Hematopoietic multipotent progenitor cell (in vitro differentiated cells): Measurements from ENCODE around the gene FANCL. TPM values are rescaled to one million over a fixed set of nuclear protein-coding genes. Genes with fewer than 3 reads are reported as not detected.
"Not testable (repeated sequence)": the region's sequence is repeated elsewhere in the genome, so short reads cannot be mapped to it uniquely, and the experiment has no call there.

Experiments used
- DNase-seq, 3 donors: peaks; one replicate each; pipeline ENCODE4 v3.0.0-alpha.2; 2011 to 2015; ENCODE audit warnings: low read depth in 2 of 3, low spot score in 2 of 3
- total RNA-seq: library from RNA; depleted of rRNA; stranded (reverse); fragments of >200 nt; gene quantifications from one replicate; pipeline ENCODE4 v1.2.3, GENCODE V29; 2012

FANCL gene
- total RNA-seq, 1 donor = 17.5 TPM

DNA sequence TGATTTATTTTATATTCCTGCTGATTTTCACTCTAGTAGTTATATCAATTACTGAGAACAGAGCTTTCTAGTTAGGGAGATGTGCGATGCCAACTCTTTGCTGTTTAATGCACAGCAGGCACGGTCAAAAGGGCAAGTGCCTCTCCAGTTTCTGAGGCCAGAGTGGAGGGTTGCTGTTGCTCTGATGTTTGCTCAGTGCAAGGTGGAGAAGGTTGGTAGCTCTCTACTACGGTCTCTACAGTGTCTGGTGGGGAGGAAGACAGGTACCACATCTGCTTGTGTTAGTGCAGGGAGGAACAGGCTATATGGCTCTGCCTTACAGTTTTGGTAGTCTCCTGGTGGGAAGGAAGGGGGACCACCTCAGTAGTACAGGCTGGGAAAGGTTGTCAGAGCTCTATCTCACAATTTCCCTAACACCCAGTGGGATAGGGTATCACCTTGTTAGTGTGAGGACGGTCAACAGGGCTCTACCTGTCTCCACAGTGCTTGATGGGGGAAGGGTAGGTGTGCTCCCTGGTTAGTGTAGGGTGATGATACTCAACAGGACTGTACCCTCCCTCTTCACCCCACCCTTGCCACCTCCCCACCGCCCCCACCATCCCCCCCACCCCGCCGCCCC lies 85.9 kb downstream of the FANCL start:
- DNase-seq = no peak

DNA sequence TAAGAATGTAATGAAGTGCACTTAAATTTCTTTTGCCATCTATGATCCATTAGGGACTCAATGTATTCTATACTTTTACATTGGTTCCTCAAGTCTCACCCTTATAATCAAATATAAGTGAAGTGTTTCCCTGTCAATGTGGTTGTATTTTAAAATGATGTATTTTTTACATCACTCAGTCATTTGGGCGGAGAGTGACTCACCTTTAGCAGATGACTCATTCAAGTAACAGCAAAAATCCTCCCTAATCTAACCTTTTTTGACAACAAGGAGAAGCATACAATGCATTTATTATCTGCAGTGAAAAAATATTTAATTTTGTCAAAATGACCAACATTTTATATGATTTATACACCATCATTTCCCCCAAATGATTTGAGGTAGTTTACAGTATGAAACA lies 94.4 kb downstream of the FANCL start:
- DNase-seq = no peak

DNA sequence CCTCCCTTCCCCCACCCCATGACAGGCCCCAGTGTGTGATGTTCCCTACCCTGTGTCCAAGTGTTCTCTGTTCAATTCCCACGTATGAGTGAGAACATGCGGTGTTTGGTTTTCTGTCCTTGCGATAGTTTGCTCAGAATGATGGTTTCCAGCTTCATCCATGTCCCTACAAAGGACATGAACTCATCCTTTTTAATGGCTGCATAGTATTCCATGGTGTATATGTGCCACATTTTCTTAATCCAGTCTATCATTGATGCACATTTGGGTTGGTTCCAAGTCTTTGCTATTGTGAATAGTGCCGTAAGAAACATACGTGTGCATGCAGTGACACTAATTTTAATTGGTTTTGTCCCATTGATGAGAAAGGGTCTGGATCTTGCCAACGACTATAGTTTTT lies 95.4 kb downstream of the FANCL start:
- not testable (repeated sequence) for DNase-seq

DNA sequence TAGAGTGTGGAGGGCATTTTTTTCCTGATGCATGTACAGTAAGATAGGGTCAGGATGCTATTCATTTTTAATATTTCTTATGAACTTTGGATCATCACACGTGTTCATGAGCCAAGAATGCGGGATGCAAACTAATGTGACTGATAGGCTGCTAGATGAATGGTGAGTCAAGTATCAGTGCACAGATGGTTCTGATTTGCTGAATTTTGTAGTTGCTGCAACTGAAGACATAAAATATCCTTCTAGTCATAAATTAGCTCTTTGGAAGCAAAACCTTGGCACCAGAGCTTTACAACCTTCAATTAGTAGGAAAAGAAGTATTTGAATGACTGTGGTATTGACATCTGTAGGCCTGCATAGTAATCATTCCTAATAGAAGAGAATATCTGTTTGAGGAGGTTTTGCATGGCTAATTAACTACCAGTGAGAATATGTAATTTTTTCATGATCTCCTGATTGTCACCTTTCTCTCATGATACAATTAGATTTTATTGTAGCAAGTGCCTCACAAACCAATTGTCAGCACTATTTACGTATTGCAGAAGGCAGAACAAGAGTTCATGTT lies 100.5 kb downstream of the FANCL start:
- DNase-seq = no peak

DNA sequence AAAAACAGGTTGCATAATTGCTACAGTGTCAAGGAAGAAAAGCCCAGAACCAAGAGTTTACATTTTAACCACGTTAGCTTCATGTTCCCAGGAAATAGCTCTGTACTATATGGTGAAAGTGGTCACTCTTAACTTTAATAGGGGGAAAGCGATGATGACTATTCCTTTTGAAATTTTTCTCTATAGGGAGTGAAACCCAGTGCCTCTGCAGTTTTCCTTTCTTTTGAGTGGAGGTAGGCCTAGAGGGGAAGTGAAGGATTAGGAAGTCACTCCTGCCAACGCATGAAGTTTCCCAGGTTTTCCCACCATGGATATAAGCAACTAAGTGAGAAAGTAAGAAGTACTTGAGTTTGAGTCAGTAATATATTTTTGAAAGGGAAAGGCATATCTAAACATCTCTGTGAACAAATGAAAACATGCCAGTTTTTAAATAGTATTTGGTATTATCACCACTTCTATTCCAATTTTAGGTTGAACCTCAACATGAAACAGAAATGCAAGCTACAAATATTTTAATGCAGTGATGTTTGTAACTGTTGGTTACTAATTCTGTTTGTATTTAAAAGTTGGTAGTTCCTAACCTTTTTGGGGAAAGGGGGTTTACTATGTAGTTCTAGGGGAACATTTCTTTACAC lies 102.6 kb downstream of the FANCL start:
- DNase-seq = no peak

DNA sequence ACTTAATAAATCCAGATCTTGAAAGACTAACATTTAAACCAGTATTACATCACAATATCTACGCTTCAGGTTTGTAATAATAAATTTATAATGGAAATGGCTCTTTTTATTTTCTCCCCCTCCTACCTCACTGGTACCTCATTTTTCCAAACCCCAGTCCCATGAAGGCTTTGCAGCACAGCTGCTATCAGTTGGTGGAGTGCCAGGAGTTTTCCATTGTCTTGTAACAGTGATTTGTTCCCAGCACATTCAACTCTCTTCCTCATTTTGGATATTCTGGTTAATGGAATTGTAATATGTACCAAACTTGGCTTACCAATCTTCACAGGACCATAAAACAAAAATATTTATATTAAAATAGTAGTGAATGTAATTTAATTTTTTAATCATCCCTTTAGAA lies 103.3 kb downstream of the FANCL start:
- DNase-seq = no peak

DNA sequence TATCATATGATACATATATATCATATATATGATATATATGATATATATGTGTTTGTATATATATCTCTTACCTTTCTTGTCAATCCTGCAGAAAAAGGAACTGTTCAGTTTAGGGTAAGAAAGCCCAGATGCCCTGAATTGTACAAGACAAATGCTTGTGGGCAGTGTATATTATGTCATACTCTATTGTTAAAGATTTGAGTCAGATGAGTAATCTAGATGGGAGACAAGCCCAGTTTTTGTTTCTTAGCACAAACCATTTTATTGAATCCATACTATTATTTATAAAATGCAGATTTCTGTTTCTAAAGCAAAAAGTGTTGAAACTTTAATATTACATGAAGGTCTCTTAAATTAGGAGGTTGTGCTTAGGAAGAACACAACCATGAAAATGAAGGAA lies 103.9 kb downstream of the FANCL start:
- no peak for DNase-seq

DNA sequence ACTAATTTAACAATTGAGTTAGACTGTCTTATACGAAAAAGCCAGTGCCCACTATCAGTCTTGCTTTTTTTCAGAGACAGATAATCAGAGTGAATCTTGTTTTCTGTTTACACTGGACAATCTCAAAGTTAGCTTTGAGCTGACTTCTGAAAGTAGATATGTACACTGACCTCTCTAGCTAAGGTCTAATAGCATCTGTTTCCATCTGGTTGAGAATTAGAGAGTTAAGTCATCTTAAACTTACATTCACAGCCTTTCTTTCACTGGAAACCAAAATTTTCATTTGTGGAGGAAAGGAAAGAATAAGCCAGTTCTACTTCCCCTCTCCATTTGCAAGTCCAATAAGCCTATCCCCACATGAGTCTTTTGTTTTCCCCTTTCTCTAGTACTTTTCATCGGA lies 105.3 kb downstream of the FANCL start:
- no peak for DNase-seq

DNA sequence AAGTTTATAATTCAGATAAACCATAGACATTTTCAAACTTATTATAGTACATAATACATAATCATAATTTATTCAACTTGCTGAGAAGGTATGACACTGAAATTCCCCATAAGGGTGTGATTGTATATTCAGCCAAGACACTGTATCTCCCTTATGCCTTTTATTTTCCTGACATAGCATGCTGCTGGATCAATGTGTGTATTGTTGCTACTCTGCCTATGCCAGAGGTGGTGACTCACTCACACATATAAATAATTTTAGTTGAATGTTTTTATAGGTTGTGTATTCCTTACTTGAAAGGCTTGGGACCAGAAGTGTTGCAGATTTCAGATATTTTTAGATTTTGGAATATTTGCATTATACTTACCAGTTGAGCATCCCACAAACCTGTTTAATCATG lies 107.7 kb downstream of the FANCL start:
- no peak for DNase-seq

DNA sequence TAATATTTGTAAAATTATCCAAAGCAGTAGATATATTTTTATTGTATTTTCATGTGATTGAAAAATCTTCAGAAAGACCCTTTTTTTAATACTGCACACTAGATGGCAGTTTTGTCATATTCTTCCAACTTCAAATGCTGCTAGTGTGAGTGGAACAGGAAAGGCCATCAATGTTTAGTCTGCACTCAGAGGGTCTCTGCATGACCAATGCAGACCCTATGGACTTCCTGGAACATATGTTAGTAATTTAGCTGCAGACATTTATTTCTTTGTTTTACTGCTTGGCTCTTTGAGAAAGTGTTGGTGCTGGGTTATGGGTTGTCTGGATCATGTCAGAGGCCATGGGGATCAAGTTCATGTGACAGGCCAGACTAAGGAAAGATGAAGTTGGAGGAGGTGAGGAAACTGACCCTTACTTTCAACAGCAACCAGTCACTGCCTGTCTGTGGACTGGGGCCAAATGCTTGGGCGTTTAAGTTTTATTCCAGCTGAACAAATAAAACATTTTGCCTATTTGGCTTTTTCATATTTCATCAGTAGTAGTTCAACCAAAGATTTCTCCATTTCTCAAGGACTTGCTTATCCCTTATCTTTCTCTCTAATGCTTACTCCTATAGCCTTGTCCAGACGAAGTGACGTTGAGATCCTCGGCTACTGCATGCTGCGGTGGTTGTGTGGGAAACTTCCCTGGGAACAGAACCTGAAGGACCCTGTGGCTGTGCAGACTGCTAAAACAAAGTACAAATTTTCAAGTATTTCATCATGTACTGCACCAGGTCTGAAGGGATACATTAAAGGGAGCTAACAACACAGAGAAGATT lies 109.7 kb downstream of the FANCL start:
- peak in 2 of 3 donors; percentile 5 to 30 for DNase-seq

DNA sequence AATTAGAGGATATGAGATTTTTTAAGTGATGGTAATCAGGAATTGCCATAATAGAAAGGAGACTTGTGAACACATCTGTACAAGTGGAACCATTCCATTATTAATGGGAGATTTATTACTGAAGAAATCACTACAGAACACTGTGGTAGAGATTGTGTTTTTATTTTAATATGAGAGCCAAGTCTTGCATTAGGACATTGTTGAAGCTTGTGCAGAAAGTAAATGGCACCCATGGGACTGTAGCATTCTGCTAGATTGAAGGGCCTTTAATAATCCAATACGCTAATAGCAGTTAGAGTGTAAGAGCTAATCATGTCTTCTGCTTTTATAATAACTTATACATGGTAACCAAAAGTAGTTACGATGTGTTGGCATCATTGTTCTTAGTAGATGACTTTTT lies 110.9 kb downstream of the FANCL start:
- no peak for DNase-seq

DNA sequence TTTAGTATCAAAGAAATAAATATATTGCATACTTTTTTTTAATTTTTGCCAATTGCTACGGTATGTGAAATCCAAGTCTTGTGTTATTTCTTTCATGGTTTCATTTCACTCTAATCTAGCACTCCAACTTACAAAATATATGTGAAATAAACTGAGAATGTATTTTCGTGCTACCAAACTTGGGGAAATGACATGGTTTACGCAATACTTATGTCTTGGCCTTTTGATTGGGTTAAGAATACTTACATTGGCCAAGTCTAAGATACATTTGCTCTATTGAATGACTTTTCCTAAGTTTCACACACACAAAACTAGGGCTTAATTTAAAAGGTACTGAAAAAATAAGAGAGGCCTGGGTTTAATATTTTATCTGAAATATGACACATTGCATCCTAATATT lies 114.0 kb downstream of the FANCL start:
- no peak for DNase-seq

DNA sequence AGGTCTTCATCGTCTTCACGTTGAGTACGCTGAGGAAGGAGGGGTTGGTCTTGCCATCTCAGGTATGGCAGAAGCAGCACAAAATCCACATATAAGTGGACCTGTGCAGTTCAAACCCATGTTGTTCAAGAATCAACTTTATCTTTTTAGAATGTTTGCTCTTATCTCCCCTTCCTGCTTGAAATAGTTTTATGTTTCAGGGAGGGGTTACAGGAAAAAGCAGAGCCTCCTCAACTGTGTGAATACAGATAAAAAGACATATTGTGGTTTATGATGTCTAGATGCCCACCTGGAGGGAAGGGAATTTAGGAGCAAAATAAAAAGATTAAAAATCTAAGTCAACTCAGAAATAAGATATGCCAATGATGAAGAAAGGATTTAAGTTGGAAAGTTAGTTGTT lies 118.6 kb downstream of the FANCL start:
- no peak for DNase-seq

DNA sequence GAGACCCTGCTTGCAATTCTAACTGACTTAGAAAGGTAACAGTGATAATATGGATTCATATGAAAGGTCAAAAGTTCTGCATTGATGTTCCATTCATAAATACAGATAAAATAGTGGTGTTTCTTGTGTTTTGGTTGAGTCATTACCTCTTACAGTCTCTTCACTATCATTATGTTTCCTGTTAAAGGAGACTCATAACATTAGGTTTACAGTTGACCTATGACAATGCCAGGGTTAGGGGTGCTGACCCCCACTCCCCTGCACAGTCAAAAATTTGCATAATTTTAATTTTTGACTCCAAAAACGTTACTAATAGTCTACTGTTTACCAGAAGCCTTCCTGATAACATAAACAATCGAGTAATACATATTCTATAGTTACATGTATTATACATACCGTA lies 119.1 kb downstream of the FANCL start:
- DNase-seq = no peak

DNA sequence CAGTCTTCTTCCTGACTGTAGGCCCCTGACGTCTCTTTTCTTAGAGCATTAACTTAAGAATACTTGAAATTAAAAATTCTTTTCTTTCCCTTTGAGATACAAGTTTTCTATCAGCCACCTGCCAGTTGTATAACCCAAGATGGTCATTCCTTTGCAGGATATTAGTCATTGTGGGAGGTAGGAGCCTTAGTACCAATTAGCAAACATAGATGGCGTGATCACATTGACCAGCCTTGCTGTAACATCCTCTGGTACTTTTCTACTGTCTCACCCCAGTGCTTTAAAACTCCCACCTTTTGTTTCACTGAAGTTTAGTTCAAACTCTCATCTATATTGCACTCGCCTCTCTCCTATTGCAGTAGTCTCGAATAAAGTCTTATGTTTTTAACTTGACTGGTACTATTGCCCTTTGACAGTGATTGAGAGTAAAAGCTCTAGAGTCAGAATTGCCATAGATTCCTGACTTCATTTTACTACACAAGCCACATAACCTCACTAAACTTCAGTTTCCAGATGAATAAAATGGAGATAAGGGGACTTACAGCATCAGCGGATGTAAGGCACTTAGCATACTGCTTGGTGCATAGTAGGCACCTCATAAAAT lies 120.4 kb downstream of the FANCL start:
- DNase-seq = no peak

DNA sequence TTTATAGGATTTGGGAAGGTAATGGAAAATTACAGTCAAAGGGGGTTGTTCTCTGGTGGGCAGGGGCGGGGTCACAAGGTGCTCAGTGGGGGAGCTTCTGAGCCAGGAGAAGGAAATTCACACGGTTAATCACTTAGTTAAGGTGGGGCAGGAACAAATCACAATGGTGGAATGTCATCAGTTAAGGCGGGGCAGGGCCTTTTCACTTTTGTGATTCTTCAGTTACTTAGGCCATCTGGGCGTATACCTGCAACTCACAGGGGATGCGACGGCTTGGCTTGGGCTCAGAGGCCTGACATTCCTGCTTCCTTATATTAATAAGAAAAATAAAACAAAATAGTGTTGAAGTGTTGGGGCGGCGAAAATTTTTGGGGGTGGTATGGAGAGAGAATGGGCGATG lies 127.6 kb downstream of the FANCL start:
- DNase-seq = not testable (repeated sequence)

DNA sequence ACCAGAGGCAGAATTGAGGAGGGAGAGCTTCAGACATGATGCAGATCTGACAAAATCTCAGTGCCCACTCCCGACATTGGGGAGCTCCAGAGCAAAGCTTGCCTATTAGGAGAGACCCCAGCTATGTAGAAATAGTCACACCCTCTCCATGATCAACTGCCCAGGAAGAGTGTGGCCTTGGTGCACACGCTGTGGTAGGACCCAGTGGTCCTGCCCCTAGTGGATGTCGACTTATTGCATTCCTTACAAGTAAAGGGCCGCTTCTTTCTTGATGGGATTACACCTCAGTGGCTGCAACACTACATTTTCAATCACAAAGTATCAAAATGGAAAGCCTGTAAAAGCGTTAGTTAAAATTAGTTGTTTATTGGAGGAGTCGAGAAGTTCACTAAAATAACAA lies 130.4 kb downstream of the FANCL start:
- no peak for DNase-seq

DNA sequence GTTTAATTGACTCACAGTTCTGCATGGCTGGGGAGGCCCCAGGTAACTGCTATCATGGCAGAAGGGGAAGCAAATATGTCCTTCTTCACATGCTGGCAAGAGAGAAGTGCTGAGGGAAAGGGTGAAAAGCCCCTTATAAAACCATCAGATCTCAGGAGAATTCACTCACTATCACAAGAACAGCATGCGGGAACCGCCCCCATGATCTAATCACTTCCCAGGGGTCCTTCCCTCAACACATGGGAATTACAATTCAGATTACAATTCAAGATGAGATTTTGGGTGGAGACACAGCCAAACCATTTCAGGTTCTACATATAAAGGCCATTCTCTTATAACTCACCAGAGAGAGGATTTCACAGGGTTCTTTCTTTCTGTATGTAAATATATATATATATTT lies 131.6 kb downstream of the FANCL start:
- DNase-seq = no peak
